Measurements from ENCODE around the gene TFAP2D.

TFAP2D gene

GRCh38 chr6:50819466-50819903 lies 106.2 kb downstream of the TFAP2D start:
- no peak for DNase-seq (ENCODE audit: low spot score)

- DNase-seq (ENCODE audit: low spot score) = no peak
Observed at GRCh38 chr6:50819904-50820868, 106.9 kb downstream of the TFAP2D start.

- no peak for DNase-seq (ENCODE audit: low spot score)
Observed at GRCh38 chr6:50820869-50821264, 107.5 kb downstream of the TFAP2D start.

GRCh38 chr6:50821441-50822077 lies 108.2 kb downstream of the TFAP2D start:
- no peak for DNase-seq (ENCODE audit: low spot score)

GRCh38 chr6:50822078-50822476 lies 108.8 kb downstream of the TFAP2D start:
- DNase-seq (ENCODE audit: low spot score) = no peak

Measured in activated CD4-positive, alpha-beta T cell treated with anti-CD3 and anti-CD28 coated beads, Interleukin-2, Interleukin-4, amounts not matched to agents 100 ng/mL and 50 ng/mL, durations not matched to agents 16 hours and 8 hours (primary cell).